Fibroblast of villous mesenchyme (primary cell): Measurements from ENCODE around the gene MED19. TPM values are rescaled to one million over a fixed set of nuclear protein-coding genes. Genes with fewer than 3 reads are reported as not detected.
"Not testable (repeated sequence)": the region's sequence is repeated elsewhere in the genome, so short reads cannot be mapped to it uniquely, and the experiment has no call there.

Experiments used
- DNase-seq: peaks from one replicate; pipeline ENCODE4 v3.0.0-alpha.2; 2010; ENCODE audit warnings: low read depth
- H3K4me3 ChIP-seq: 2 replicates; pipeline ENCODE4 v1.5.1; 2011; ENCODE audit warnings: low read depth, mild to moderate bottlenecking, low read length
- total RNA-seq: library from RNA; depleted of rRNA; stranded (reverse); fragments of >200 nt; gene quantifications from 2 replicates; pipeline ENCODE4 v1.2.3, GENCODE V29; 2012
- TF ChIP-seq, protein P1 (sequence below): IDR thresholded peaks from 2 replicates; pipeline ENCODE4 v1.5.1; 2012; ENCODE audit warnings: low read depth, mild to moderate bottlenecking, low read length; ENCODE audit not compliant: insufficient read depth

Gene MED19
- total RNA-seq, 1 donor, result 11.2 TPM

DNA sequence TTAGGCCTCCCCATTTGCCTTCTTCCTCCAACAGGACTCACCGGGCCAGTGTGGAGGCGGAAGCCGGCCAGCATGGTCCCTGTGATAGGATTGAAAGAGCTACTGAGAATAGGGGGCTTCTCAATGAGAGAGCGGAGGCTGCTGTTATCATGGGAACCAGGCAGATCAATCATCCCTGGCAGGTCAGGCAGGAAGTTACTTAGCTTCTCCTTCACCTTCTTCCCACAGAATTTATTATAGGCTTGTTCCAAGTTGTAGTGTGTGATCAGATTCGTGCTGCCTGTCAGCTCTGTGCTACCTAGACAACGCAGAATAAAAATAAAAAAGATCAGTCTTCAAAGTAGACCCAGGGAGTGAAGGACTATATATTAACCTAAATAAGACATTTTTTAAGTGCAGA, 7.1 kb downstream of the MED19 start:
- no peak overlapping the region for H3K4me3 ChIP-seq
- TF ChIP-seq, protein P1, sequence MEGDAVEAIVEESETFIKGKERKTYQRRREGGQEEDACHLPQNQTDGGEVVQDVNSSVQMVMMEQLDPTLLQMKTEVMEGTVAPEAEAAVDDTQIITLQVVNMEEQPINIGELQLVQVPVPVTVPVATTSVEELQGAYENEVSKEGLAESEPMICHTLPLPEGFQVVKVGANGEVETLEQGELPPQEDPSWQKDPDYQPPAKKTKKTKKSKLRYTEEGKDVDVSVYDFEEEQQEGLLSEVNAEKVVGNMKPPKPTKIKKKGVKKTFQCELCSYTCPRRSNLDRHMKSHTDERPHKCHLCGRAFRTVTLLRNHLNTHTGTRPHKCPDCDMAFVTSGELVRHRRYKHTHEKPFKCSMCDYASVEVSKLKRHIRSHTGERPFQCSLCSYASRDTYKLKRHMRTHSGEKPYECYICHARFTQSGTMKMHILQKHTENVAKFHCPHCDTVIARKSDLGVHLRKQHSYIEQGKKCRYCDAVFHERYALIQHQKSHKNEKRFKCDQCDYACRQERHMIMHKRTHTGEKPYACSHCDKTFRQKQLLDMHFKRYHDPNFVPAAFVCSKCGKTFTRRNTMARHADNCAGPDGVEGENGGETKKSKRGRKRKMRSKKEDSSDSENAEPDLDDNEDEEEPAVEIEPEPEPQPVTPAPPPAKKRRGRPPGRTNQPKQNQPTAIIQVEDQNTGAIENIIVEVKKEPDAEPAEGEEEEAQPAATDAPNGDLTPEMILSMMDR, result no peak
- DNase-seq, result no peak

DNA sequence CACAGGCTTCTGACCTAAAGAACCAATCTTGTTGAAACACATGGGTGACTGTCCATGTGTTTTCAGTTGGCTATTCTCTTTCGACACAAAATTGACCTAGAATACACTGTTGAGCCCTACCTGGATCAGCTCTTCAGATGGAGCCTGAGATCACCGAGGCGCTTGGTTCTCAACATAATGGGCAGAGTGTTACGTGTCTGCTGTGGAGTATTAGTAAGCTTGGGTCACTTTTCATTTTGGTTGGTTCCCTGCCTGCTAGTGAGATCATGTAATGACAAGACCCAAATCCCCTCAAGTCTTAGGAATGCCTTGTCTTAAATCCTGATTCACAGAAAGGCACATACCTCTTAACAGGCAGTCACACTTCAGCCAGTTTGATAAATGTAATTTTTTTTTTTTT, 8.7 kb downstream of the MED19 start:
- no peak for DNase-seq
- TF ChIP-seq, protein P1, result no peak
- H3K4me3 ChIP-seq, result no peak overlapping the region

DNA sequence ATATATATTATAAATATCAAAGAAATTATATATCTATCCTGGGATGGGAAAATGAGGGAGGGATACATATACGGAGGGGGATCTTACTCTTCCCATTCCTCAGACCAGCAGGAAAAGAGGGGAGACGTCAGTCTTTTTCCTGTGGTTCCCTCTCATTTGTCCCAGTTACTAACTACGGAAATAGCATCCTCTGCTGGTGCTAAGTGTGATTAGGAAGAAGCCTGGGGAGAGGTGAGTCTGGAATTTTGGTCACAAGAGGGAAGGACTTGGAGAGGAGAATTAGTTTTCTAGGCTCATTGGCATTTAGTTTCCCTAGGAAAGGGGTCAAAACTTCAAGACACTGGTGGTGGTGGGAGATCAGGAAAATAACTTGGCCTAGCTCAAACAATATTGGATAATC, 11.6 kb downstream of the MED19 start:
- no peak for DNase-seq
- no peak overlapping the region for H3K4me3 ChIP-seq
- TF ChIP-seq, protein P1, result no peak

DNA sequence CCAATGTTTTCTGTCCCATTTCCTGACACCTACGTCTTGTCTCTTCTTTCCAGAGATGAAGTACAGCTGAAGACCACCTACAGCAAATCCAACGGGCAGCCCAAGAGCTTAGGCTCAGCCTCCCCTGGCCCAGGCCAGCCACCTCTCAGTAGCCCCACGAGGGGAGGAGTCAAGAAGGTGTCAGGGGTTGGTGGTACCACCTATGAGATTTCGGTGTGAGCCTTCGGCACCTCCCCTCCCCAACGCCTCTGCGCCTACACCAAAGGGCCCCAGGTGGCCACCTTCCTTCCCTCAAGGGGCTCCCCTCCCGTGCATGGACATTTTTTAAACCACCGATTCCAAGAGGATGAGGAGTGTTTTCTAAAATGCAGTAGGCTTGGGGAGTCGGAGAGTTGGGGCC, 12.2 kb downstream of the MED19 start:
- TF ChIP-seq, protein P1, result no peak
- no peak for DNase-seq
- no peak overlapping the region for H3K4me3 ChIP-seq

DNA sequence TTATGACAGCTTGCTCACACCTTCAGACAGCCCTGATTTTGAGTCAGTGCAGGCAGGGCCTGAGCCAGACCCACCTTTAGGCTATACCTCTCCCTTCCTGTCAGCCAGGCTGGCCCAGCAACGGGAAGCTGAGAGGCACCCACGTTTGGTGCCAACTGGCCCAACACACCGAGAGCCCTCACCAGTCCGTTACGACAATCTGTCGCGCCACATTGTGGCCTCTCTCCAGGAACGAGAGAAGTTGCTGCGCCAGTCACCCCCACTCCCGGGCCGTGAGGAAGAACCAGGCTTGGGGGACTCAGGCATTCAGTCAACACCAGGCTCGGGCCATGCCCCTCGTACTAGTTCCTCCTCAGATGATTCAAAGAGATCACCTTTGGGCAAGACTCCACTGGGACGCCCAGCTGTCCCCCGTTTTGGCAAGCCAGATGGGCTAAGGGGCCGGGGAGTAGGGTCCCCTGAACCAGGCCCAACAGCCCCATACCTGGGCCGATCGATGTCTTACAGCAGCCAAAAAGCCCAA, 13.1 kb downstream of the MED19 start:
- TF ChIP-seq, protein P1, result no peak
- no peak overlapping the region for H3K4me3 ChIP-seq
- no peak for DNase-seq

DNA sequence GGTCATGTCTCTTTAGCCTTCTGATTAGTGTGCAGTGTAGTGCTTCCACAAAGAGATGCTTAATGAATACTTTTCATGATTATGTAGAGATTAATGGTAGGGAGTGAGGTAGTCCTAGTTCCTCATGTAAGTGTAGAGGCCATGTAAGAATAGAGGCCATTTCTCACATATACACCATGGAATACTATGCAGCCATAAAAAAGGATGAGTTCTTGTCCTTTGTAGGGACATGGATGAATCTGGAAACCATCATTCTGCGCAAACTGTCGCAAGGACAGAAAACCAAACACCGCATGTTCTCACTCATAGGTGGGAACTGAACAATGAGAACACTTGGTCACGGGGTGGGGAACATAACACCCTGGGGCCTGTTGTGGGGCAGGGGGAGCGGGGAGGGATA, 21.5 kb downstream of the MED19 start:
- not testable (repeated sequence) for DNase-seq

DNA sequence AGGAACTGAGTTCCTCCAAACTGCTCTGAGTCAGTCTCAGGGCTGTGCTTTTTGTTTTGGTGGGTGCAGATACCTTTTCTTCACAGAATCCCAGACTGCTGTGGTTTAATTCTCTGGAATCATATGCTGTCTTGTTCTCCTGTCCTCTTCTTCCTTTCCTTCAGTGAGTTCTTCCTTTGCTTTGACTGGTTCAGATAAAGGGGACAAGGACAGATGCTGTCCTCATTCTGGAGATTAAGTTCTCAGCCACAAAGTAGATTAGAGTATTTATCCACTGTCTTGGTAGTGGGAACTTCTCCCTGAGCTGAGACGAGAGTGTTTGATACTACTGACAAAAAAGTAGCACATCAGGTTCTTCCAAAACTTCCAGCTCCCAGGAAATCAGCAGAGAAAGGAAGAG, 30.8 kb downstream of the MED19 start:
- TF ChIP-seq, protein P1, result no peak
- H3K4me3 ChIP-seq, result no peak overlapping the region
- DNase-seq, result no peak

More for the DNA sequence above, 21.5 kb downstream of the MED19 start:
- H3K4me3 ChIP-seq, result not testable (repeated sequence)
